Breast epithelium (tissue), 3 donors: ENCODE results near the gene LASP1NB.

Source experiments
- POLR2A ChIP-seq: fragments of 450-650 bp; IDR thresholded peaks from one replicate; pipeline ENCODE4 v1.6.1; 2016; ENCODE audit warnings: antibody characterized with exemption, mild to moderate bottlenecking, moderate library complexity
- POLR2AphosphoS5 ChIP-seq, 3 donors: sonication (generic); formaldehyde crosslinking; IDR thresholded peaks; one replicate each; pipeline ENCODE4 v1.6.1; 2017; ENCODE audit warnings: antibody characterized with exemption in 3 of 3
- TF ChIP-seq, protein P1 (sequence below), 3 donors: fragments of 450-650 bp; IDR thresholded peaks; one replicate each; pipeline ENCODE4 v1.5.1; 2016 to 2017; ENCODE audit warnings: antibody characterized with exemption in 3 of 3, mild to moderate bottlenecking in 3 of 3, moderate library complexity in 3 of 3

DNA sequence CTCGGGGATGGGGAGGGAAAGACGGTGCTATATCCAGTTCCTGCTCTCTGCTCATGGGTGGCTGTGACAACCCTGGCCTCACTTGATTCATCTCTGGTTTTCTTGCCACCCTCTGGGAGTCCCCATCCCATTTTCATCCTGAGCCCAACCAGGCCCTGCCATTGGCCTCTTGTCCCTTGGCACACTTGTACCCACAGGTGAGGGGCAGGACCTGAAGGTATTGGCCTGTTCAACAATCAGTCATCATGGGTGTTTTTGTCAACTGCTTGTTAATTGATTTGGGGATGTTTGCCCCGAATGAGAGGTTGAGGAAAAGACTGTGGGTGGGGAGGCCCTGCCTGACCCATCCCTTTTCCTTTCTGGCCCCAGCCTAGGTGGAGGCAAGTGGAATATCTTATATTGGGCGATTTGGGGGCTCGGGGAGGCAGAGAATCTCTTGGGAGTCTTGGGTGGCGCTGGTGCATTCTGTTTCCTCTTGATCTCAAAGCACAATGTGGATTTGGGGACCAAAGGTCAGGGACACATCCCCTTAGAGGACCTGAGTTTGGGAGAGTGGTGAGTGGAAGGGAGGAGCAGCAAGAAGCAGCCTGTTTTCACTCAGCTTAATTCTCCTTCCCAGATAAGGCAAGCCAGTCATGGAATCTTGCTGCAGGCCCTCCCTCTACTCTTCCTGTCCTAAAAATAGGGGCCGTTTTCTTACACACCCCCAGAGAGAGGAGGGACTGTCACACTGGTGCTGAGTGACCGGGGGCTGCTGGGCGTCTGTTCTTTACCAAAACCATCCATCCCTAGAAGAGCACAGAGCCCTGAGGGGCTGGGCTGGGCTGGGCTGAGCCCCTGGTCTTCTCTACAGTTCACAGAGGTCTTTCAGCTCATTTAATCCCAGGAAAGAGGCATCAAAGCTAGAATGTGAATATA is 4.8 kb upstream of the LASP1NB start:
- TF ChIP-seq POLR2A = no peak
- TF ChIP-seq, protein P1, sequence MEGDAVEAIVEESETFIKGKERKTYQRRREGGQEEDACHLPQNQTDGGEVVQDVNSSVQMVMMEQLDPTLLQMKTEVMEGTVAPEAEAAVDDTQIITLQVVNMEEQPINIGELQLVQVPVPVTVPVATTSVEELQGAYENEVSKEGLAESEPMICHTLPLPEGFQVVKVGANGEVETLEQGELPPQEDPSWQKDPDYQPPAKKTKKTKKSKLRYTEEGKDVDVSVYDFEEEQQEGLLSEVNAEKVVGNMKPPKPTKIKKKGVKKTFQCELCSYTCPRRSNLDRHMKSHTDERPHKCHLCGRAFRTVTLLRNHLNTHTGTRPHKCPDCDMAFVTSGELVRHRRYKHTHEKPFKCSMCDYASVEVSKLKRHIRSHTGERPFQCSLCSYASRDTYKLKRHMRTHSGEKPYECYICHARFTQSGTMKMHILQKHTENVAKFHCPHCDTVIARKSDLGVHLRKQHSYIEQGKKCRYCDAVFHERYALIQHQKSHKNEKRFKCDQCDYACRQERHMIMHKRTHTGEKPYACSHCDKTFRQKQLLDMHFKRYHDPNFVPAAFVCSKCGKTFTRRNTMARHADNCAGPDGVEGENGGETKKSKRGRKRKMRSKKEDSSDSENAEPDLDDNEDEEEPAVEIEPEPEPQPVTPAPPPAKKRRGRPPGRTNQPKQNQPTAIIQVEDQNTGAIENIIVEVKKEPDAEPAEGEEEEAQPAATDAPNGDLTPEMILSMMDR (IDR thresholded peaks at IDR 0.05) = no peak
- no peak for TF ChIP-seq POLR2AphosphoS5 (IDR thresholded peaks at IDR 0.05)
